Cardiac muscle cell (in vitro differentiated cells and primary cell): ENCODE measurements around the gene MUC20. TPM values are rescaled to one million over a fixed set of nuclear protein-coding genes. Genes with fewer than 3 reads are reported as not detected.
"Not testable (repeated sequence)": the region's sequence is repeated elsewhere in the genome, so short reads cannot be mapped to it uniquely, and the experiment has no call there.

ENCODE experiments used
- DNase-seq, 2 donors: peaks; one replicate each; pipeline versions ENCODE4 v3.0.0 to v3.0.0-alpha.2; 2010 to 2017; ENCODE audit warnings: low read depth in 1 of 2, low spot score in 1 of 2
- H3K27ac ChIP-seq: fragments of 200-600 bp; sonication (generic); 2 replicates; pipeline ENCODE4 v1.5.1; 2016
- H3K27me3 ChIP-seq: fragments of 200-600 bp; sonication (generic); 2 replicates; pipeline ENCODE4 v1.6.0; 2016; ENCODE audit warnings: control low read depth
- H3K36me3 ChIP-seq: fragments of 200-600 bp; sonication (generic); 2 replicates; pipeline ENCODE4 v1.5.1; 2016; ENCODE audit warnings: control low read depth
- H3K4me1 ChIP-seq: fragments of 200-600 bp; sonication (generic); 2 replicates; pipeline ENCODE4 v1.8.1; 2017; ENCODE audit warnings: low read depth, mild to moderate bottlenecking, mixed run types
- H3K4me3 ChIP-seq: fragments of 200-600 bp; sonication (generic); 2 replicates; pipeline ENCODE4 v1.5.1; 2016; ENCODE audit warnings: mild to moderate bottlenecking
- H3K9me3 ChIP-seq: fragments of 200-600 bp; sonication (generic); 2 replicates; pipeline ENCODE4 v1.5.1; 2017; ENCODE audit warnings: low read depth, mild to moderate bottlenecking, control low read depth
- polyA plus RNA-seq: library from polyadenylated mRNA; unstranded; fragments of >200 nt; fragmentation: Nextera tagmentation; extraction: Ambion mirVana; gene quantifications from 2 replicates; pipeline ENCODE4 v1.2.1, GENCODE V29; 2016
- total RNA-seq: library from RNA; depleted of rRNA; stranded (reverse); fragments of >200 nt; gene quantifications from 2 replicates; pipeline ENCODE4 v1.2.3, GENCODE V29; 2016
- TF ChIP-seq, protein P1 (sequence below): IDR thresholded peaks from 2 replicates; pipeline ENCODE4 v1.5.1; 2012; ENCODE audit warnings: low read depth, mild to moderate bottlenecking, low read length

MUC20 gene
- total and polyA plus RNA-seq, 2 experiments from 2014 or later: 5.5 to 8.7 TPM

DNA sequence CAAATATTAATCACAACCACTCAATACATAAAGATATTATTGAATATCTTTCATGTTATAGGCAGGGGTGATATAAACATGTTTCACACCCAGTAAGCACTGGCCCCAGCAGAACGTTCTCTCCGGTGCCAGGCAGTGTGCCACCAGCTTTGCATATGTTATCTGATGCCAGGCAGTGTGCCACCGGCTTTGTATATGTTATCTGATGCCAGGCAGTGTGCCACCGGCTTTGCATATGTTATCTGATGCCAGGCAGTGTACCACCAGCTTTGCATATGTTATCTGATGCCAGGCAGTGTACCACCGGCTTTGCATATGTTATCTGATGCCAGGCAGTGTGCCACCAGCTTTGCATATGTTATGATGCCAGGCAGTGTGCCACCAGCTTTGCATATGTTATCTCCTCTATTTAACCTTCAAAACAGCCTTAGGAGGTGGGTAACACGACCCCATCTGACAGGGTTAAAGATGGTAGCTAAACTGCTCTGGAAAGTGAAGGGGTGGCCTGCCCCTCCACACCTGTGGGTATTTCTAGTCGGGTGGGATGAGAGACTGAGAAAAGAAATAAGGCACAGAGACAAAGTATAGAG lies 6.9 kb downstream of the MUC20 start:
- Histone ChIP-seq H3K4me1 (no peaks in the 10 kb centered on the region), H3K27ac (no peak overlapping the region), H3K4me3 (no peak overlapping the region), H3K36me3 (no peaks in the 10 kb centered on the region), H3K27me3 (no peaks in the 10 kb centered on the region), H3K9me3 (no peaks in the 10 kb centered on the region)
- DNase-seq: no peak
- TF ChIP-seq, protein P1, sequence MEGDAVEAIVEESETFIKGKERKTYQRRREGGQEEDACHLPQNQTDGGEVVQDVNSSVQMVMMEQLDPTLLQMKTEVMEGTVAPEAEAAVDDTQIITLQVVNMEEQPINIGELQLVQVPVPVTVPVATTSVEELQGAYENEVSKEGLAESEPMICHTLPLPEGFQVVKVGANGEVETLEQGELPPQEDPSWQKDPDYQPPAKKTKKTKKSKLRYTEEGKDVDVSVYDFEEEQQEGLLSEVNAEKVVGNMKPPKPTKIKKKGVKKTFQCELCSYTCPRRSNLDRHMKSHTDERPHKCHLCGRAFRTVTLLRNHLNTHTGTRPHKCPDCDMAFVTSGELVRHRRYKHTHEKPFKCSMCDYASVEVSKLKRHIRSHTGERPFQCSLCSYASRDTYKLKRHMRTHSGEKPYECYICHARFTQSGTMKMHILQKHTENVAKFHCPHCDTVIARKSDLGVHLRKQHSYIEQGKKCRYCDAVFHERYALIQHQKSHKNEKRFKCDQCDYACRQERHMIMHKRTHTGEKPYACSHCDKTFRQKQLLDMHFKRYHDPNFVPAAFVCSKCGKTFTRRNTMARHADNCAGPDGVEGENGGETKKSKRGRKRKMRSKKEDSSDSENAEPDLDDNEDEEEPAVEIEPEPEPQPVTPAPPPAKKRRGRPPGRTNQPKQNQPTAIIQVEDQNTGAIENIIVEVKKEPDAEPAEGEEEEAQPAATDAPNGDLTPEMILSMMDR: no peak

DNA sequence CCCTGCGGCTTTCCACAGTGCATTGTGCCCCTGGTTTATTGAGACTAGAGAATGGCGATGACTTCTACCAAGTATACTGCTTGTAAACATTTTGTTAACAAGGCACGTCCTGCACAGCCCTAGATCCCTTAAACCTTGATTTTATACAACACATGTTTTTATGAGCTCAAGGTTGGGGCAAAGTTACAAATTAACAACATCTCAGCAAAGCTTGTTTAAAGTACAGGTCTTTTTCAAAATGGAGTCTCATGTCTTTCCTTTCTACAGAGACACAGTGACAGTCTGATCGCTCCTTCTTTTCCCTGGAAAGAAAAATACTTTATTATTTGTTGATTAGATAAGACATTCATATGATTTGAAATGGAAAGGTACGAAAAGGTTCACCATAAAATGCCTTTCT lies 8.0 kb downstream of the MUC20 start:
- DNase-seq, H3K27me3 ChIP-seq, H3K4me3 ChIP-seq, H3K4me1 ChIP-seq, H3K9me3 ChIP-seq, H3K27ac ChIP-seq, H3K36me3 ChIP-seq: not testable (repeated sequence)

DNA sequence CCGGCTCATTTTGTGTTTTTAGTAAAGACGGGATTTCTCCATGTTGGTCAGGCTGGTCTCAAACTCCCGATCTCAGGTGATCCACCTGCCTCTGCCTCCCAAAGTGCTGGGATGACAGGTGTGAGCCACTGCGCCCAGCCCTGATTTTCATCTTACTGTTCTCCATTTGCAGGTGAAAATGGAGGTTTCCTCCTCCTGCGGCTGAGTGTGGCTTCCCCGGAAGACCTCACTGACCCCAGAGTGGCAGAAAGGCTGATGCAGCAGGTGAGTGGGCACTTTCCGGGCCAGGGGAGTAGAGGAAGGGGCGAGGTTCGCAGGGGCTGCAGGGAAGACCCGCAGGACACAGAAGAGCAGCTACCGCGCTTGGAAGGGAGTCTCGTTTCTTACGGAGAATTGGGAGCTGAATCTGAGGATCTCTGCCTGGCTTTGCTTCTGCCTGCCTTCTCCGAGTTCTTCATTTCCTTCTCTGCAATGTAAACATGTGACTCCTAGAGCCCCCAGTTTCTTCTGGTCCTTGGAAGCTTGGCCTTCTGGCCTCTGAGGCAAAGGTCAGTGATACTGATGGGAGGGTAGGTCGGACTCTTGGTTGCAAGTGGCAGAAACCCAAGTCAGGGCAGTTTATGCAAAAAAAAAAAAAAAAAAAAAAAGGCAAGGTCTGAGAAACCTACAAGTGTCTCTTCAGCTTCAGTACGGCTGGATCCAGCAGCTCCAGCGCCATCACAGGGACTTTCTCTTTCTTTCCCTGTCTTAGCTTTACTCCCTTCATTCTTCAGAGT lies 8.9 kb downstream of the MUC20 start:
- H3K36me3 ChIP-seq: no peaks in the 10 kb centered on the region

DNA sequence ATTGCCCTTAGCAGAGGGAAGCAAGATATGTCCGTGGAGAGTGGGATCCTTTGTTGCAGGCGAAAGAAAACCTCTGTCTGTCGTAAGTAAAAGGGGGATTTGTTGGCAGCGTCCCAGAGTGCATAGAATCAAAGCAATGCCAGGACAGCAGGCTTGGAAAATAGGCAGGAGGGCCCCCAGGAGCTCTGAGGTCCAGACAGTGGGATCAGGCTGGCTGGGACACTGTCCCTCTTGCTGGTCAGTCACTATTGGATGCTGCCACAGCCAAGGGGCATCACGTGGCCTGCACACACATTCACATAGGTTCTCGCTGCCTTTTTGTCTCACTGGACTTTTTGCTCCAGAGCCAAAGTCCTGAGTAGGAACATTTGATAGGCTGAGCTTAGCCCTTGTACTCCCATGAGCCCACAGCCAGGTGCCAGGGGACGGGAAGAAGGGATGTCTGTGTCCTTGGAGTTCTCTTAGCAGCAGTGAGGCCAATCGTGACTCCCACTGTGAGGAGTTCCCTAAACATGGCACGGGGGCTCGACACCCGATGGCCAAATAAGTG lies 10.7 kb downstream of the MUC20 start:
- no peaks in the 10 kb centered on the region for H3K4me1 ChIP-seq
- no peaks in the 10 kb centered on the region for H3K27me3 ChIP-seq
- TF ChIP-seq, protein P1: no peak
- H3K36me3 ChIP-seq: no peaks in the 10 kb centered on the region
- H3K9me3 ChIP-seq: no peaks in the 10 kb centered on the region
- no peak for DNase-seq
- H3K27ac ChIP-seq: no peak overlapping the region
- H3K4me3 ChIP-seq: no peak overlapping the region

More for the DNA sequence above, 8.9 kb downstream of the MUC20 start:
- H3K4me3 ChIP-seq: no peak overlapping the region
- no peak for DNase-seq
- H3K27ac ChIP-seq: no peak overlapping the region
- TF ChIP-seq, protein P1: no peak
- H3K4me1 ChIP-seq: no peaks in the 10 kb centered on the region
- no peaks in the 10 kb centered on the region for H3K9me3 ChIP-seq
- no peaks in the 10 kb centered on the region for H3K27me3 ChIP-seq

DNA sequence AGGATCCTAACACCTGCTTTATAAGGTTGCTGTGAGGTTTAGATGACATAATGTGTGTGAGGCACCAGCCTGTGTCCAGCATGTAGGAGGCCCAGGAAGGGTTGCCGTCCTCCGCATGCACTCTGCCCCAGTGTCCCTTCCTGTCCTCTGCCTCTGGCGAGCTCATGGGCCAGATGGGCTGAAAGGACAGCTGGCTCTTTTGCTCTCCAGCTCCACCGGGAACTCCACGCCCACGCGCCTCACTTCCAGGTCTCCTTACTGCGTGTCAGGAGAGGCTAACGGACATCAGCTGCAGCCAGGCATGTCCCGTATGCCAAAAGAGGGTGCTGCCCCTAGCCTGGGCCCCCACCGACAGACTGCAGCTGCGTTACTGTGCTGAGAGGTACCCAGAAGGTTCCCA lies 12.2 kb downstream of the MUC20 start:
- no peak overlapping the region for H3K4me3 ChIP-seq
- TF ChIP-seq, protein P1: no peak
- no peaks in the 10 kb centered on the region for H3K27me3 ChIP-seq
- no peaks in the 10 kb centered on the region for H3K9me3 ChIP-seq
- H3K36me3 ChIP-seq: no peaks in the 10 kb centered on the region
- H3K4me1 ChIP-seq: no peaks in the 10 kb centered on the region
- no peak for DNase-seq
- no peak overlapping the region for H3K27ac ChIP-seq
